A673 (cell line): ENCODE measurements around the gene ACOT12. TPM values are rescaled to one million over a fixed set of nuclear protein-coding genes. Genes with fewer than 3 reads are reported as not detected.

ENCODE experiments used
- BruUV-seq: library from RNA; stranded (reverse); fragments of 400-500 nt; replicated peaks from 2 replicates; lab custom pipeline; 2021; lab: Mats Ljungman, UMichigan
- CTCF ChIA-PET: fragments of 300-600 bp; sonication (Branson Sonifier 250); formaldehyde crosslinking; loops from one replicate; lab custom pipeline; 2022; ENCODE audit warnings: antibody characterized with exemption; lab: Charles Lee
- POLR2A ChIA-PET: fragments of 300-600 bp; sonication (Branson Sonifier 250); formaldehyde crosslinking; loops from one replicate; lab custom pipeline; 2022; ENCODE audit warnings: antibody characterized with exemption; ENCODE audit not compliant: low non-redundant PET; lab: Charles Lee
- DNase-seq: peaks from one replicate; pipeline ENCODE4 v3.0.0-alpha.2; 2015; ENCODE audit warnings: low spot score
- H3K27ac ChIP-seq: fragments of 200-600 bp; sonication (generic); 2 replicates; pipeline ENCODE4 v1.5.1; 2016; ENCODE audit warnings: mixed run types, low read depth, mild to moderate bottlenecking, mixed read lengths, antibody characterized with exemption, low read length; ENCODE audit not compliant: poor library complexity, severe bottlenecking
- H3K27me3 ChIP-seq: fragments of 200-600 bp; sonication (generic); replicated peaks from 2 replicates; pipeline ENCODE4 v1.6.1; 2017; ENCODE audit warnings: mixed run types, low read depth, mild to moderate bottlenecking, mixed read lengths, antibody characterized with exemption, low read length; ENCODE audit not compliant: insufficient read depth, poor library complexity
- H3K36me3 ChIP-seq: fragments of 200-600 bp; sonication (generic); 2 replicates; pipeline ENCODE4 v1.6.1; 2016; ENCODE audit warnings: mixed run types, mild to moderate bottlenecking, mixed read lengths, antibody characterized with exemption, low read length; ENCODE audit not compliant: insufficient read depth, poor library complexity, severe bottlenecking
- H3K4me1 ChIP-seq: fragments of 200-600 bp; sonication (generic); 2 replicates; pipeline ENCODE4 v1.6.1; 2017; ENCODE audit warnings: mixed run types, mild to moderate bottlenecking, mixed read lengths, antibody characterized with exemption, low read length; ENCODE audit not compliant: insufficient read depth, poor library complexity, severe bottlenecking
- H3K4me3 ChIP-seq: fragments of 200-600 bp; sonication (generic); 2 replicates; pipeline ENCODE4 v1.5.1; 2016; ENCODE audit warnings: low read depth, mixed run types, mild to moderate bottlenecking, mixed read lengths, low read length; ENCODE audit not compliant: poor library complexity, severe bottlenecking
- H3K9me3 ChIP-seq: fragments of 200-600 bp; sonication (generic); 2 replicates; pipeline ENCODE4 v1.6.1; 2016; ENCODE audit warnings: mixed run types, low read depth, mild to moderate bottlenecking, mixed read lengths, antibody characterized with exemption, low read length; ENCODE audit not compliant: poor library complexity, severe bottlenecking
- EZH2 ChIP-seq: fragments of 200-600 bp; sonication (generic); IDR thresholded peaks from 2 replicates; pipeline ENCODE4 v1.6.1; 2017; ENCODE audit warnings: borderline replicate concordance, low read depth, mild to moderate bottlenecking, mixed read lengths, antibody characterized with exemption, low read length; ENCODE audit not compliant: poor library complexity, severe bottlenecking
- intact Hi-C: fragments of 100-400 bp; cut with micrococcal nuclease; formaldehyde crosslinking; loops from one replicate; pipeline ENCODE4 v1.10.0; 2022; ENCODE audit not compliant: unreplicated experiment
- total RNA-seq: library from RNA; stranded (reverse); gene quantifications from 2 replicates; pipeline ENCODE4 v1.2.3, GENCODE V29; 2021
- TF ChIP-seq, protein P1 (sequence below): fragments of 300-800, 200-600 bp; sonication (generic); conservative IDR thresholded peaks from 2 replicates; pipeline ENCODE4 v1.5.1; 2017; ENCODE audit warnings: low read depth, mild to moderate bottlenecking, antibody characterized with exemption, low read length, moderate library complexity, mixed read lengths

Gene ACOT12
- total RNA-seq, 1 experiment from 2014 or later: not detected

DNA sequence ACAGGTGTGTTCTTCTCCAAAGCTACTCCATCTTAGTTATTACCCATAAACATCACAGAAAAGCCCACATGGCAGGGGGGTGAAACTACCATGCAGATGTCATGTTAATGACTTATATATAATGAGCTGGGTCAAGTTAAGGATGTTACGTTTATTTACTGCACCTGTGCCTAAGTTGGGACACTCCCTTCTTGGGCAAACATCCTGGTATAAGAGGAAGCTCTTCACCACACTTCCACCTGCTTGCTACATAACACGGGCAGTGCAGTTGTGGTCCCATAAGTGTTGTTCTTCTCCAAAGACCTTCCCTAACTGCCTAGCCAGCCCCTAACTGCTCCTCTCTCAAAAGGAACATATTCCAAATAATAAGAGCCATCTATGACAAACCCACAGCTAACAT, 101.8 kb downstream of the ACOT12 start:
- intact Hi-C loops: no loop called here
- TF ChIP-seq EZH2: no peak
- TF ChIP-seq, protein P1, sequence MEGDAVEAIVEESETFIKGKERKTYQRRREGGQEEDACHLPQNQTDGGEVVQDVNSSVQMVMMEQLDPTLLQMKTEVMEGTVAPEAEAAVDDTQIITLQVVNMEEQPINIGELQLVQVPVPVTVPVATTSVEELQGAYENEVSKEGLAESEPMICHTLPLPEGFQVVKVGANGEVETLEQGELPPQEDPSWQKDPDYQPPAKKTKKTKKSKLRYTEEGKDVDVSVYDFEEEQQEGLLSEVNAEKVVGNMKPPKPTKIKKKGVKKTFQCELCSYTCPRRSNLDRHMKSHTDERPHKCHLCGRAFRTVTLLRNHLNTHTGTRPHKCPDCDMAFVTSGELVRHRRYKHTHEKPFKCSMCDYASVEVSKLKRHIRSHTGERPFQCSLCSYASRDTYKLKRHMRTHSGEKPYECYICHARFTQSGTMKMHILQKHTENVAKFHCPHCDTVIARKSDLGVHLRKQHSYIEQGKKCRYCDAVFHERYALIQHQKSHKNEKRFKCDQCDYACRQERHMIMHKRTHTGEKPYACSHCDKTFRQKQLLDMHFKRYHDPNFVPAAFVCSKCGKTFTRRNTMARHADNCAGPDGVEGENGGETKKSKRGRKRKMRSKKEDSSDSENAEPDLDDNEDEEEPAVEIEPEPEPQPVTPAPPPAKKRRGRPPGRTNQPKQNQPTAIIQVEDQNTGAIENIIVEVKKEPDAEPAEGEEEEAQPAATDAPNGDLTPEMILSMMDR: no peak
- peaks cover 16% of the 10 kb centered on the region for H3K9me3 ChIP-seq
- BruUV-seq: no TSS peak
- H3K36me3 ChIP-seq: no peaks in the 10 kb centered on the region
- CTCF ChIA-PET: no interaction called here
- no peak for DNase-seq
- H3K27me3 ChIP-seq: no peaks in the 10 kb centered on the region
- no peak overlapping the region for H3K27ac ChIP-seq
- no peak overlapping the region for H3K4me3 ChIP-seq
- H3K4me1 ChIP-seq: peaks cover 1% of the 10 kb centered on the region
- POLR2A ChIA-PET: no interaction called here

DNA sequence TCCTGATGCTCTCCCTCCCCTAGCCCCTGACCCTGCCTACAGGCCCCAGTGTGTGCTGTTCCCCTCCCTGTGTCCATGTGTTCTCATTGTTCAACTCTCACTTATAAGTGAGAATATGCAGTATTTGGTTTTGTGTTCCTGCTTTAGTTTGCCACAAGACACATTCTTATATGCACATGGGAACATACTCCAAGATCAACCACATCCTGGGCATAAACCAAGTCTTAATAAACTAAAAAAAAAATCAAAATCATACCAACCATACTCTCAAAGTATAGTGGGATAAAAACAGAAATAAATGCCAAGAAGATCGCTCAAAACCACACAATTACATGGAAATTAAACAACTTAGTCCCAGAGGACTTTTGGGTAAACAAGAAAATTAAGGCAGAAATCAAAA, 103.8 kb downstream of the ACOT12 start:
- Histone ChIP-seq H3K4me1 (no peaks in the 10 kb centered on the region), H3K27ac (no peak overlapping the region), H3K9me3 (peaks cover 16% of the 10 kb centered on the region), H3K27me3 (no peaks in the 10 kb centered on the region), H3K4me3 (no peak overlapping the region), H3K36me3 (no peaks in the 10 kb centered on the region)
- intact Hi-C loops: no loop called here
- TF ChIP-seq EZH2: no peak
- TF ChIP-seq, protein P1: no peak
- BruUV-seq: no TSS peak
- POLR2A ChIA-PET: no interaction called here
- no peak for DNase-seq
- CTCF ChIA-PET: no interaction called here

DNA sequence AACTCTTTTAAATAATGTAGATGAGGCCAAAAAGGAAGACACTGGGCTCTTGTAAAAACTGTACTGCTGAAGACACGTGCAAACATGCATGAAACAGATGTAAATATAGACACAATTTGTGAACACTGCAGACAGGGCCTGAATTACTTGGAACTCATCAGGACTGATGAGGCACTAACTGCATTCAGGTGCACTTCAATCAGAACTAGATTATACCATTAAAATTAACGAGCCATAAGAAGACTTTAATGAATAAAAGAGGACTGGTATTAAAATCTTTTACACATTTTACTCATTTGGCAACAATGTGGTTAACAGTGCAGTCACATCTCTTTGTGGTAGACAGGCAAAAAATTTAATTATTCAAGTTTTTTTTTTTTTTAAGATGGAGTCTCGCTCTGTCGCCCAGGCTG, 105.9 kb downstream of the ACOT12 start:
- Histone ChIP-seq H3K9me3 (peaks cover 15% of the 10 kb centered on the region), H3K36me3 (no peaks in the 10 kb centered on the region), H3K4me1 (no peaks in the 10 kb centered on the region), H3K27ac (no peak overlapping the region), H3K4me3 (no peak overlapping the region), H3K27me3 (no peaks in the 10 kb centered on the region)
- intact Hi-C loops: no loop called here
- POLR2A ChIA-PET: no interaction called here
- TF ChIP-seq EZH2: no peak
- TF ChIP-seq, protein P1: no peak
- no TSS peak for BruUV-seq
- DNase-seq: no peak
- CTCF ChIA-PET: no interaction called here
